WTC11 (cell line): ENCODE measurements around the gene DNAH14. TPM values are rescaled to one million over a fixed set of nuclear protein-coding genes. Genes with fewer than 3 reads are reported as not detected.

Source experiments
- ATAC-seq: fragments of 200-7000 bp; cut with Tn5 transposase; 2 replicates; pipeline ENCODE4 v1.10.0; 2021; ENCODE audit warnings: mild to moderate bottlenecking, moderate library complexity
- CTCF ChIA-PET: fragments of 300-600 bp; sonication (Branson Sonifier 250); formaldehyde crosslinking; loops from one replicate; lab custom pipeline; 2021; ENCODE audit warnings: antibody characterized with exemption; lab: Charles Lee
- POLR2A ChIA-PET: fragments of 350-600 bp; sonication (Branson Sonifier 250); formaldehyde crosslinking; loops from one replicate; lab custom pipeline; 2021; ENCODE audit warnings: antibody characterized with exemption; lab: Charles Lee
- DNase-seq: peaks from one replicate; pipeline ENCODE4 v3.0.0; 2021; ENCODE audit warnings: low spot score
- H3K27ac Mint-ChIP-seq: 2 replicates; pipeline ENCODE4 v1.8.0; 2021; ENCODE audit warnings: mixed read lengths
- H3K27me3 Mint-ChIP-seq: 2 replicates; pipeline ENCODE4 v1.8.0; 2021; ENCODE audit warnings: low read depth, mild to moderate bottlenecking, moderate library complexity, mixed read lengths
- H3K36me3 Mint-ChIP-seq: 2 replicates; pipeline ENCODE4 v1.8.0; 2021; ENCODE audit warnings: mixed read lengths
- H3K4me1 Mint-ChIP-seq: 2 replicates; pipeline ENCODE4 v1.8.0; 2022; ENCODE audit warnings: mixed read lengths
- H3K4me3 Mint-ChIP-seq: 2 replicates; pipeline ENCODE4 v1.8.0; 2021; ENCODE audit warnings: mild to moderate bottlenecking, moderate library complexity, mixed read lengths
- H3K9me3 Mint-ChIP-seq: 2 replicates; pipeline ENCODE4 v1.8.0; 2021; ENCODE audit warnings: mixed read lengths
- ATF1 ChIP-seq: sonication (generic); formaldehyde crosslinking; IDR thresholded peaks from 2 replicates; pipeline ENCODE4 v1.8.1; 2023; ENCODE audit warnings: mild to moderate bottlenecking, moderate library complexity, missing genetic modification reagents
- EMX1 ChIP-seq: fragments of 250-450 bp; sonication (Bioruptor Pico); IDR thresholded peaks from 2 replicates; pipeline ENCODE4 v1.8.0; 2021; ENCODE audit warnings: mild to moderate bottlenecking
- FOXK1 ChIP-seq: sonication (generic); formaldehyde crosslinking; IDR thresholded peaks from 2 replicates; pipeline ENCODE4 v1.8.0; 2022; ENCODE audit warnings: mild to moderate bottlenecking, moderate library complexity, missing genetic modification reagents
- FOXP1 ChIP-seq: sonication (generic); formaldehyde crosslinking; IDR thresholded peaks from 2 replicates; pipeline ENCODE4 v1.8.0; 2022; ENCODE audit warnings: missing genetic modification reagents, mild to moderate bottlenecking, moderate library complexity, borderline replicate concordance
- IRF2 ChIP-seq: sonication (generic); formaldehyde crosslinking; IDR thresholded peaks from 2 replicates; pipeline ENCODE4 v1.8.0; 2022; ENCODE audit warnings: low read depth, missing genetic modification reagents, borderline replicate concordance
- NFATC4 ChIP-seq: fragments of 250-450 bp; sonication (Bioruptor Pico); IDR thresholded peaks from 2 replicates; pipeline ENCODE4 v1.9.0; 2021; ENCODE audit warnings: mild to moderate bottlenecking
- PRRX2 ChIP-seq: fragments of 250-450 bp; sonication (Bioruptor Pico); IDR thresholded peaks from 2 replicates; pipeline ENCODE4 v1.8.0; 2021; ENCODE audit warnings: mild to moderate bottlenecking
- SOX15 ChIP-seq: fragments of 250-450 bp; sonication (Bioruptor Pico); IDR thresholded peaks from 2 replicates; pipeline ENCODE4 v1.9.0; 2021; ENCODE audit warnings: mild to moderate bottlenecking
- ZBTB21 ChIP-seq: sonication (generic); formaldehyde crosslinking; IDR thresholded peaks from 2 replicates; pipeline ENCODE4 v1.8.1; 2023; ENCODE audit warnings: mild to moderate bottlenecking, missing genetic modification reagents, borderline replicate concordance
- ZNF121 ChIP-seq: sonication (generic); formaldehyde crosslinking; IDR thresholded peaks from 2 replicates; pipeline ENCODE4 v1.8.0; 2023; ENCODE audit warnings: missing genetic modification reagents
- ZNF138 ChIP-seq: sonication (generic); formaldehyde crosslinking; conservative IDR thresholded peaks from 2 replicates; pipeline ENCODE4 v1.8.1; 2022; ENCODE audit warnings: mild to moderate bottlenecking, moderate library complexity, missing genetic modification reagents
- ZNF263 ChIP-seq: sonication (generic); formaldehyde crosslinking; IDR thresholded peaks from 2 replicates; pipeline ENCODE4 v1.8.1; 2022; ENCODE audit warnings: low read depth, mild to moderate bottlenecking, moderate library complexity, missing genetic modification reagents
- total RNA-seq: library from RNA; stranded (reverse); gene quantifications from 3 replicates; pipeline ENCODE4 v1.2.3, GENCODE V29; 2021
- TF ChIP-seq, protein P1 (sequence below): fragments of 200-600 bp; IDR thresholded peaks from 2 replicates; pipeline ENCODE4 v1.8.0; 2022; ENCODE audit warnings: antibody characterized with exemption
- TF ChIP-seq, protein P2 (sequence below): sonication (generic); formaldehyde crosslinking; IDR thresholded peaks from 2 replicates; pipeline ENCODE4 v1.8.0; 2022; ENCODE audit warnings: missing genetic modification reagents
- TF ChIP-seq, protein P3 (sequence below): sonication (generic); formaldehyde crosslinking; IDR thresholded peaks from 2 replicates; pipeline ENCODE4 v1.8.0; 2023; ENCODE audit warnings: missing genetic modification reagents
- TF ChIP-seq, protein P4 (sequence below): sonication (generic); formaldehyde crosslinking; IDR thresholded peaks from 2 replicates; pipeline ENCODE4 v1.8.1; 2022; ENCODE audit warnings: low read depth, mild to moderate bottlenecking, moderate library complexity, missing genetic modification reagents, borderline replicate concordance
- TF ChIP-seq, protein P5 (sequence below): fragments of 250-450 bp; sonication (Bioruptor Pico); IDR thresholded peaks from 2 replicates; pipeline ENCODE4 v2.1.2; 2022; ENCODE audit warnings: mild to moderate bottlenecking, moderate library complexity
- TF ChIP-seq, protein P6 (sequence below): sonication (generic); formaldehyde crosslinking; IDR thresholded peaks from 2 replicates; pipeline ENCODE4 v1.8.0; 2022; ENCODE audit warnings: mild to moderate bottlenecking, missing genetic modification reagents
- TF ChIP-seq, protein P7 (sequence below): sonication (generic); formaldehyde crosslinking; IDR thresholded peaks from 2 replicates; pipeline ENCODE4 v1.8.1; 2023; ENCODE audit warnings: mild to moderate bottlenecking, missing genetic modification reagents, moderate library complexity

Gene DNAH14
- total RNA-seq, 1 experiment from 2014 or later: 34.1 TPM

DNA sequence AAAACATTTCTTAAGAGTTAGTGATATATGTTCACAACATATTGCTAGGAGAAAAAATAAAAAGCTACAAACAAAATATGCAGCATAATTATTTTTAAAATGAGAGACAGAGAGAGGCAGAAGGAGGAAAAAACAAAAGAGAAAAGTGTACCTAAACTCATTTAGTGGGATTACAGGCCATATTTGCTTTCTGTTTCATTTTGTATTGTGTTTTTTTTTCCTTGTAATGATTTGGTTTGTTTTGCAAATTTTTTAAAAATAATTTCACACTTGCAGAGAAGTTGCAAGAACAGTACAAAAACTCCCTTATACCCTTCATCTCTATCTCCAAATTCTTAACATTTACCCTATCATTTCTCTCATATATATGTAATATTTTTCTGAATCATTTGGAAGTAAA is 433.3 kb downstream of the DNAH14 start:
- no peak overlapping the region for H3K4me3 Mint-ChIP-seq
- POLR2A ChIA-PET: no interaction called here

DNA sequence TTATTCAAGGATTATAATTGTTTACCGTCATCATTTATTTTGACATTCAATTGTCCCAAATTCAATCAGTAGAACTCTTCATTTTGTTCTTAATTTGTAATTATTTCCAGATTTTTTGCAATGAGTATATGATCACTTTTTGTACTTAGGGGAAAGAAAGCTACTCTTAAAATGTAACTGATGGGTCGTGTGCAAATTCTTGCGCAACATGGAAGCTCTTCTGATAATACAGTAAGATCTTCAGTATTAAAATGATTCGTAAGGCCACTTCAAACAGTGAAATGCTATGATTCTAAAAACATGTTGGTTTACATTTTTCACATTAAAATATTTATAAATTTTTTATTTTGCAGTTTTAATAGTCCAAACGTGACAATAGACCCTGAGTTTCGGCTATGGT is 435.0 kb downstream of the DNAH14 start:
- ChIA-PET POLR2A (no interaction called here), CTCF (no interaction called here)
- no peaks in the 10 kb centered on the region for H3K4me1 Mint-ChIP-seq
- H3K36me3 Mint-ChIP-seq: no peaks in the 10 kb centered on the region
- TF ChIP-seq ZNF121 (CRISPR knock-in tag): no peak
- TF ChIP-seq ZBTB21 (CRISPR knock-in tag): no peak
- no peak for TF ChIP-seq ATF1 (CRISPR knock-in tag)
- TF ChIP-seq SOX15 (CRISPR knock-in tag): no peak
- TF ChIP-seq PRRX2 (CRISPR knock-in tag): no peak
- TF ChIP-seq NFATC4 (CRISPR knock-in tag): no peak
- TF ChIP-seq ZNF263 (CRISPR knock-in tag): no peak
- TF ChIP-seq, protein P1, sequence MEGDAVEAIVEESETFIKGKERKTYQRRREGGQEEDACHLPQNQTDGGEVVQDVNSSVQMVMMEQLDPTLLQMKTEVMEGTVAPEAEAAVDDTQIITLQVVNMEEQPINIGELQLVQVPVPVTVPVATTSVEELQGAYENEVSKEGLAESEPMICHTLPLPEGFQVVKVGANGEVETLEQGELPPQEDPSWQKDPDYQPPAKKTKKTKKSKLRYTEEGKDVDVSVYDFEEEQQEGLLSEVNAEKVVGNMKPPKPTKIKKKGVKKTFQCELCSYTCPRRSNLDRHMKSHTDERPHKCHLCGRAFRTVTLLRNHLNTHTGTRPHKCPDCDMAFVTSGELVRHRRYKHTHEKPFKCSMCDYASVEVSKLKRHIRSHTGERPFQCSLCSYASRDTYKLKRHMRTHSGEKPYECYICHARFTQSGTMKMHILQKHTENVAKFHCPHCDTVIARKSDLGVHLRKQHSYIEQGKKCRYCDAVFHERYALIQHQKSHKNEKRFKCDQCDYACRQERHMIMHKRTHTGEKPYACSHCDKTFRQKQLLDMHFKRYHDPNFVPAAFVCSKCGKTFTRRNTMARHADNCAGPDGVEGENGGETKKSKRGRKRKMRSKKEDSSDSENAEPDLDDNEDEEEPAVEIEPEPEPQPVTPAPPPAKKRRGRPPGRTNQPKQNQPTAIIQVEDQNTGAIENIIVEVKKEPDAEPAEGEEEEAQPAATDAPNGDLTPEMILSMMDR: no peak
- ATAC-seq (no peak), DNase-seq (no peak)
- peaks cover 49% of the 10 kb centered on the region for H3K27me3 Mint-ChIP-seq
- no peak overlapping the region for H3K27ac Mint-ChIP-seq
- no peak overlapping the region for H3K4me3 Mint-ChIP-seq
- no peaks in the 10 kb centered on the region for H3K9me3 Mint-ChIP-seq

More for the DNA sequence above, 433.3 kb downstream of the DNAH14 start:
- TF ChIP-seq ZNF138 (CRISPR knock-in tag) (no peak), IRF2 (CRISPR knock-in tag) (no peak), FOXP1 (CRISPR knock-in tag) (no peak), FOXK1 (no peak)
- TF ChIP-seq, protein P2, sequence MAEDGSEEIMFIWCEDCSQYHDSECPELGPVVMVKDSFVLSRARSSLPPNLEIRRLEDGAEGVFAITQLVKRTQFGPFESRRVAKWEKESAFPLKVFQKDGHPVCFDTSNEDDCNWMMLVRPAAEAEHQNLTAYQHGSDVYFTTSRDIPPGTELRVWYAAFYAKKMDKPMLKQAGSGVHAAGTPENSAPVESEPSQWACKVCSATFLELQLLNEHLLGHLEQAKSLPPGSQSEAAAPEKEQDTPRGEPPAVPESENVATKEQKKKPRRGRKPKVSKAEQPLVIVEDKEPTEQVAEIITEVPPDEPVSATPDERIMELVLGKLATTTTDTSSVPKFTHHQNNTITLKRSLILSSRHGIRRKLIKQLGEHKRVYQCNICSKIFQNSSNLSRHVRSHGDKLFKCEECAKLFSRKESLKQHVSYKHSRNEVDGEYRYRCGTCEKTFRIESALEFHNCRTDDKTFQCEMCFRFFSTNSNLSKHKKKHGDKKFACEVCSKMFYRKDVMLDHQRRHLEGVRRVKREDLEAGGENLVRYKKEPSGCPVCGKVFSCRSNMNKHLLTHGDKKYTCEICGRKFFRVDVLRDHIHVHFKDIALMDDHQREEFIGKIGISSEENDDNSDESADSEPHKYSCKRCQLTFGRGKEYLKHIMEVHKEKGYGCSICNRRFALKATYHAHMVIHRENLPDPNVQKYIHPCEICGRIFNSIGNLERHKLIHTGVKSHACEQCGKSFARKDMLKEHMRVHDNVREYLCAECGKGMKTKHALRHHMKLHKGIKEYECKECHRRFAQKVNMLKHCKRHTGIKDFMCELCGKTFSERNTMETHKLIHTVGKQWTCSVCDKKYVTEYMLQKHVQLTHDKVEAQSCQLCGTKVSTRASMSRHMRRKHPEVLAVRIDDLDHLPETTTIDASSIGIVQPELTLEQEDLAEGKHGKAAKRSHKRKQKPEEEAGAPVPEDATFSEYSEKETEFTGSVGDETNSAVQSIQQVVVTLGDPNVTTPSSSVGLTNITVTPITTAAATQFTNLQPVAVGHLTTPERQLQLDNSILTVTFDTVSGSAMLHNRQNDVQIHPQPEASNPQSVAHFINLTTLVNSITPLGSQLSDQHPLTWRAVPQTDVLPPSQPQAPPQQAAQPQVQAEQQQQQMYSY (CRISPR knock-in tag): no peak
- TF ChIP-seq, protein P3, sequence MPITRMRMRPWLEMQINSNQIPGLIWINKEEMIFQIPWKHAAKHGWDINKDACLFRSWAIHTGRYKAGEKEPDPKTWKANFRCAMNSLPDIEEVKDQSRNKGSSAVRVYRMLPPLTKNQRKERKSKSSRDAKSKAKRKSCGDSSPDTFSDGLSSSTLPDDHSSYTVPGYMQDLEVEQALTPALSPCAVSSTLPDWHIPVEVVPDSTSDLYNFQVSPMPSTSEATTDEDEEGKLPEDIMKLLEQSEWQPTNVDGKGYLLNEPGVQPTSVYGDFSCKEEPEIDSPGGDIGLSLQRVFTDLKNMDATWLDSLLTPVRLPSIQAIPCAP (CRISPR knock-in tag): no peak
- Mint-ChIP-seq H3K9me3 (no peaks in the 10 kb centered on the region), H3K36me3 (no peaks in the 10 kb centered on the region), H3K27me3 (peaks cover 39% of the 10 kb centered on the region), H3K4me1 (no peaks in the 10 kb centered on the region), H3K27ac (no peak overlapping the region)
- no peak for ATAC-seq
- CTCF ChIA-PET: no interaction called here
- DNase-seq: no peak

DNA sequence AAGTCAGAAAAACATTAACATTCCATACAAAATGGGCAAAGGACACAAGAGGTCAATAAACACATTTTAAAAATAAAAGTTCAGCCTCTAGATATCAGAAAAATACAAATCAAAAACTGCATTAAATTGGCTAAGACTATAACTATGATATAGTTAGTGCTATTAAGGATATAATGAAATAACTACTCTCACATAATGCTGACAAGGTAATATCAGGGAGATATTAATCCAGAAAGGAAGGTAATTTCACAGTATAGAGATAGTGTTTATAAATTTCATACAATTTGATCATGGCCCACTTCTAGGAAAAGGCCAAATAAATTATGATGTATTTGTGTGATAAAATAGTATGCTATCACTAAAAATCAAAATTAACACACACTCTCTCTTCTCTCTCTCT is 436.5 kb downstream of the DNAH14 start:
- H3K9me3 Mint-ChIP-seq: no peaks in the 10 kb centered on the region
- H3K27ac Mint-ChIP-seq: no peak overlapping the region
- no peak overlapping the region for H3K4me3 Mint-ChIP-seq
- no peaks in the 10 kb centered on the region for H3K4me1 Mint-ChIP-seq
- no peaks in the 10 kb centered on the region for H3K36me3 Mint-ChIP-seq
- no peak for ATAC-seq
- CTCF ChIA-PET: no interaction called here
- POLR2A ChIA-PET: no interaction called here
- DNase-seq: no peak
- peaks cover 54% of the 10 kb centered on the region for H3K27me3 Mint-ChIP-seq
- TF ChIP-seq, protein P4, sequence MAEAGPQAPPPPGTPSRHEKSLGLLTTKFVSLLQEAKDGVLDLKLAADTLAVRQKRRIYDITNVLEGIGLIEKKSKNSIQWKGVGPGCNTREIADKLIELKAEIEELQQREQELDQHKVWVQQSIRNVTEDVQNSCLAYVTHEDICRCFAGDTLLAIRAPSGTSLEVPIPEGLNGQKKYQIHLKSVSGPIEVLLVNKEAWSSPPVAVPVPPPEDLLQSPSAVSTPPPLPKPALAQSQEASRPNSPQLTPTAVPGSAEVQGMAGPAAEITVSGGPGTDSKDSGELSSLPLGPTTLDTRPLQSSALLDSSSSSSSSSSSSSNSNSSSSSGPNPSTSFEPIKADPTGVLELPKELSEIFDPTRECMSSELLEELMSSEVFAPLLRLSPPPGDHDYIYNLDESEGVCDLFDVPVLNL (CRISPR knock-in tag): no peak
- TF ChIP-seq EMX1 (CRISPR knock-in tag): no peak
- TF ChIP-seq, protein P5, sequence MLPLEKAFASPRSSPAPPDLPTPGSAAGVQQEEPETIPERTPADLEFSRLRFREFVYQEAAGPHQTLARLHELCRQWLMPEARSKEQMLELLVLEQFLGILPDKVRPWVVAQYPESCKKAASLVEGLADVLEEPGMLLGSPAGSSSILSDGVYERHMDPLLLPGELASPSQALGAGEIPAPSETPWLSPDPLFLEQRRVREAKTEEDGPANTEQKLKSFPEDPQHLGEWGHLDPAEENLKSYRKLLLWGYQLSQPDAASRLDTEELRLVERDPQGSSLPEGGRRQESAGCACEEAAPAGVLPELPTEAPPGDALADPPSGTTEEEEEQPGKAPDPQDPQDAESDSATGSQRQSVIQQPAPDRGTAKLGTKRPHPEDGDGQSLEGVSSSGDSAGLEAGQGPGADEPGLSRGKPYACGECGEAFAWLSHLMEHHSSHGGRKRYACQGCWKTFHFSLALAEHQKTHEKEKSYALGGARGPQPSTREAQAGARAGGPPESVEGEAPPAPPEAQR (CRISPR knock-in tag): no peak
- TF ChIP-seq, protein P6, sequence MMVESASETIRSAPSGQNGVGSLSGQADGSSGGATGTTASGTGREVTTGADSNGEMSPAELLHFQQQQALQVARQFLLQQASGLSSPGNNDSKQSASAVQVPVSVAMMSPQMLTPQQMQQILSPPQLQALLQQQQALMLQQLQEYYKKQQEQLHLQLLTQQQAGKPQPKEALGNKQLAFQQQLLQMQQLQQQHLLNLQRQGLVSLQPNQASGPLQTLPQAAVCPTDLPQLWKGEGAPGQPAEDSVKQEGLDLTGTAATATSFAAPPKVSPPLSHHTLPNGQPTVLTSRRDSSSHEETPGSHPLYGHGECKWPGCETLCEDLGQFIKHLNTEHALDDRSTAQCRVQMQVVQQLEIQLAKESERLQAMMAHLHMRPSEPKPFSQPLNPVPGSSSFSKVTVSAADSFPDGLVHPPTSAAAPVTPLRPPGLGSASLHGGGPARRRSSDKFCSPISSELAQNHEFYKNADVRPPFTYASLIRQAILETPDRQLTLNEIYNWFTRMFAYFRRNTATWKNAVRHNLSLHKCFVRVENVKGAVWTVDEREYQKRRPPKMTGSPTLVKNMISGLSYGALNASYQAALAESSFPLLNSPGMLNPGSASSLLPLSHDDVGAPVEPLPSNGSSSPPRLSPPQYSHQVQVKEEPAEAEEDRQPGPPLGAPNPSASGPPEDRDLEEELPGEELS (CRISPR knock-in tag): no peak
- TF ChIP-seq, protein P7, sequence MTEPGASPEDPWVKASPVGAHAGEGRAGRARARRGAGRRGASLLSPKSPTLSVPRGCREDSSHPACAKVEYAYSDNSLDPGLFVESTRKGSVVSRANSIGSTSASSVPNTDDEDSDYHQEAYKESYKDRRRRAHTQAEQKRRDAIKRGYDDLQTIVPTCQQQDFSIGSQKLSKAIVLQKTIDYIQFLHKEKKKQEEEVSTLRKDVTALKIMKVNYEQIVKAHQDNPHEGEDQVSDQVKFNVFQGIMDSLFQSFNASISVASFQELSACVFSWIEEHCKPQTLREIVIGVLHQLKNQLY: no peak
- no peak for TF ChIP-seq PRRX2 (CRISPR knock-in tag)
- TF ChIP-seq, protein P1: no peak
